NCI-H2227 (cell line): ENCODE data around the gene OXSR1.

Source experiments
- DNase-seq: peaks from one replicate; lab custom pipeline; 2025; ENCODE audit not compliant: unreplicated experiment; lab: John Stamatoyannopoulos, UW

The OXSR1 gene

GRCh38 chr3:38297947-38298711, 132.8 kb downstream of the OXSR1 start:
- no peak for DNase-seq
